Urothelium cell line (cell line): ENCODE data around the gene KRTAP10-7.

Experiments used
- DNase-seq: peaks from one replicate; pipeline ENCODE4 v3.0.0; 2011; ENCODE audit warnings: low spot score, mixed read lengths
- FAIRE-seq: peaks from 2 replicates; lab custom pipeline; 2011; peaks lifted over from hg19 to GRCh38; lab: Jason Lieb, UNC

Gene KRTAP10-7

GRCh38 chr21:44650973-44651675, 50.7 kb downstream of the KRTAP10-7 start:
- DNase-seq (no peak), FAIRE-seq (no peak)
